SHP77 treated with DMSO at 0.1 percent for 48 hours (cell line): ENCODE data around the gene C20orf173.

Experiments
- DNase-seq: peaks from one replicate; lab custom pipeline; 2025; lab: John Stamatoyannopoulos, UW

Gene C20orf173

GRCh38 chr20:35506872-35507638 lies 22.4 kb downstream of the C20orf173 start:
- DNase-seq, result no peak

- no peak for DNase-seq
Observed at GRCh38 chr20:35506179-35506578, 23.3 kb downstream of the C20orf173 start.

- DNase-seq, result no peak
Observed at GRCh38 chr20:35504751-35505150, 24.7 kb downstream of the C20orf173 start.

GRCh38 chr20:35503841-35504561 lies 25.5 kb downstream of the C20orf173 start:
- no peak for DNase-seq

GRCh38 chr20:35503281-35503680 lies 26.2 kb downstream of the C20orf173 start:
- no peak for DNase-seq

GRCh38 chr20:35502352-35502751 lies 27.1 kb downstream of the C20orf173 start:
- no peak for DNase-seq

GRCh38 chr20:35499271-35499670 lies 30.2 kb downstream of the C20orf173 start:
- DNase-seq, result no peak

- no peak for DNase-seq
Observed at GRCh38 chr20:35497780-35498189, 31.7 kb downstream of the C20orf173 start.

GRCh38 chr20:35497320-35497719 lies 32.1 kb downstream of the C20orf173 start:
- DNase-seq, result no peak

GRCh38 chr20:35496481-35496880 lies 33.0 kb downstream of the C20orf173 start:
- DNase-seq, result no peak

- DNase-seq, result no peak
Observed at GRCh38 chr20:35492352-35492751, 37.1 kb downstream of the C20orf173 start.

- DNase-seq, result no peak
Observed at GRCh38 chr20:35491823-35492222, 37.6 kb downstream of the C20orf173 start.

GRCh38 chr20:35490736-35491181 lies 38.7 kb downstream of the C20orf173 start:
- DNase-seq, result no peak

- DNase-seq, result no peak
Observed at GRCh38 chr20:35489717-35490116, 39.7 kb downstream of the C20orf173 start.

- DNase-seq, result no peak
Observed at GRCh38 chr20:35487479-35487878, 42.0 kb downstream of the C20orf173 start.

GRCh38 chr20:35479798-35480197 lies 49.7 kb downstream of the C20orf173 start:
- DNase-seq, result no peak

GRCh38 chr20:35478804-35479472 lies 50.5 kb downstream of the C20orf173 start:
- no peak for DNase-seq
